K562 (cell line): Measurements from ENCODE around the gene MAP3K6. TPM values are rescaled to one million over a fixed set of nuclear protein-coding genes. Genes with fewer than 3 reads are reported as not detected.
A peak's percentile ranks its signal among the peaks of the same experiment; 100 is the strongest.

Source experiments
- CHD1 ChIP-seq: fragments of 200-600 bp; sonication (generic); IDR thresholded peaks from one replicate; pipeline ENCODE4 v1.6.1; 2012; ENCODE audit warnings: mild to moderate bottlenecking, moderate library complexity, low read length, inconsistent platforms
- ELF1 ChIP-seq: fragments of 200-800 bp; sonication (Bioruptor generic); IDR thresholded peaks from 2 replicates; pipeline ENCODE4 v1.6.1; 2016; ENCODE audit warnings: missing genetic modification characterization, missing compliant biosample characterization
- HDAC1 ChIP-seq, 2 experiments: fragments of 450-650 bp; IDR thresholded peaks; 2 replicates each; pipeline ENCODE4 v1.6.1; 2016 to 2017; ENCODE audit warnings: inconsistent platforms in 1 of 2, mild to moderate bottlenecking in 1 of 2, moderate library complexity in 1 of 2
- MAFF ChIP-seq: IDR thresholded peaks from 2 replicates; pipeline ENCODE4 v1.6.1; 2012; ENCODE audit warnings: low read length, improper control_type of control experiment
- NFYB ChIP-seq: IDR thresholded peaks from 2 replicates; pipeline ENCODE4 v1.6.1; 2011; ENCODE audit warnings: mild to moderate bottlenecking, moderate library complexity; ENCODE audit not compliant: insufficient read length; ENCODE audit errors: extremely low read depth
- polyA plus RNA-seq, 8 experiments: library from polyadenylated mRNA; depleted of rRNA in 4 of 8; stranded (reverse) in 5 of 8; unstranded in 3 of 8; fragments of >200 nt; fragmentation: Nextera tagmentation in 2 of 8; fragmentation: Illumina TruSeq in 1 of 8; extraction: Ambion mirVana in 2 of 8; extraction: Trizol in 1 of 8; gene quantifications; 2 replicates each; pipeline versions ENCODE4 v1.2.1 to v1.2.3, GENCODE V29; 2011 to 2014; ENCODE audit warnings: inconsistent platforms in 1 of 8, missing spikeins in 1 of 8
- total RNA-seq, 7 experiments: library from RNA; depleted of rRNA in 6 of 7; stranded (reverse); fragments of >200 nt in 6 of 7; fragmentation: Illumina TruSeq in 2 of 7; extraction: Trizol in 2 of 7; gene quantifications; 2 replicates each; pipeline versions ENCODE4 v1.2.1 to v1.2.3, GENCODE V29; 2011 to 2021; ENCODE audit warnings: low replicate concordance in 1 of 7
- TF ChIP-seq, protein P1 (sequence below): sonication (generic); formaldehyde crosslinking; IDR thresholded peaks from 2 replicates; pipeline ENCODE4 v1.8.1; 2023; ENCODE audit warnings: mild to moderate bottlenecking, missing genetic modification reagents
- TF ChIP-seq, protein P2 (sequence below): sonication (generic); formaldehyde crosslinking; IDR thresholded peaks from 2 replicates; pipeline ENCODE4 v1.8.1; 2023; ENCODE audit warnings: mild to moderate bottlenecking, missing genetic modification reagents
- TF ChIP-seq, protein P3 (sequence below), 3 experiments: fragments of 200-800 bp in 1 of 3; fragments of 250-450 bp in 1 of 3; fragments of 450-650 bp in 1 of 3; sonication (Bioruptor Pico) in 1 of 3; sonication (Bioruptor generic) in 1 of 3; formaldehyde crosslinking in 1 of 3; IDR thresholded peaks; 2 replicates each; pipeline versions ENCODE4 v1.6.1 to v1.8.0; 2016 to 2022; ENCODE audit warnings: mild to moderate bottlenecking in 2 of 3, missing genetic modification characterization in 2 of 3, missing compliant biosample characterization in 1 of 3, moderate library complexity in 1 of 3
- TF ChIP-seq, protein P4 (sequence below), 2 experiments: fragments of 450-650 bp in 1 of 2; sonication (generic) in 1 of 2; formaldehyde crosslinking in 1 of 2; IDR thresholded peaks; 2 replicates each; pipeline versions ENCODE4 v1.7.1 to v1.9.0; 2016 to 2022; ENCODE audit warnings: inconsistent platforms in 1 of 2, mild to moderate bottlenecking in 1 of 2, missing genetic modification reagents in 1 of 2

Gene MAP3K6
- total and polyA plus RNA-seq, 9 of the 15 experiments (the other 6 are each of a cell fraction or from before 2014, with no cell fraction given), result 0.99 to 21.9 (median 7.0) TPM

DNA sequence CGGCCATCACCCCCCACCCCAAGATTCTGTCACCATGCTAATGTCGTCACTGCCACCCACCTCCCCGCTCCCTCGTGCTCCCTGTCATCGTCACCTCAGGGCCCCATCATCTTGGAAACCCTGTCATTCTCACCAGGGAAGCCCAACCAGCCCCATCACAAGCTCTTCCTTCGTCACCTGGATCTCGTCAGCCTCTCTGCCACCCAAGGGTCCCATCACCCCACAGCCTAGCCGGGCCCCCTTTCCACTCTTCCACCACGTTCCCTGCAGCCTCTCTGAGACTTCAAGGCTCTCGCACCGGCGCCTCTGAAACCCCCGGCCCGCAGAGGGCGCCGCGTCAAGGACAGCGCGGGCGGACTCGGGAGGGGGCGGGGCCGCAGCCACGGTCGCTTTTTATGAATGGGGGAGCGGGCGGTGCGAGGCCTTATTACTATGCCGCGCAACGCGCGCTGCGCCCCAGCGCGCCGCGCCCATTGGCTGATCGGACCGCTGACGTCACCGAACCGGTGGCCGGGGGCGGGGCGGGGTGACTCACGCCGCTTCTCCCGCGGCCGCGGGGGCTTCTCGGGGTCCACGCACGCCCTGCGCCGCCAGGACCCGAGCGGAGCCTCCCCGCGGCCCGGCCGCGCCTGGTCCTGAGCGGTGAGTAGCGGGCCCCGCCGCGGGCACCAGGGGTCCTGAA lies 25.5 kb upstream of the MAP3K6 start, which contains the start of gene GPR3 (continued):
- TF ChIP-seq, protein P1, sequence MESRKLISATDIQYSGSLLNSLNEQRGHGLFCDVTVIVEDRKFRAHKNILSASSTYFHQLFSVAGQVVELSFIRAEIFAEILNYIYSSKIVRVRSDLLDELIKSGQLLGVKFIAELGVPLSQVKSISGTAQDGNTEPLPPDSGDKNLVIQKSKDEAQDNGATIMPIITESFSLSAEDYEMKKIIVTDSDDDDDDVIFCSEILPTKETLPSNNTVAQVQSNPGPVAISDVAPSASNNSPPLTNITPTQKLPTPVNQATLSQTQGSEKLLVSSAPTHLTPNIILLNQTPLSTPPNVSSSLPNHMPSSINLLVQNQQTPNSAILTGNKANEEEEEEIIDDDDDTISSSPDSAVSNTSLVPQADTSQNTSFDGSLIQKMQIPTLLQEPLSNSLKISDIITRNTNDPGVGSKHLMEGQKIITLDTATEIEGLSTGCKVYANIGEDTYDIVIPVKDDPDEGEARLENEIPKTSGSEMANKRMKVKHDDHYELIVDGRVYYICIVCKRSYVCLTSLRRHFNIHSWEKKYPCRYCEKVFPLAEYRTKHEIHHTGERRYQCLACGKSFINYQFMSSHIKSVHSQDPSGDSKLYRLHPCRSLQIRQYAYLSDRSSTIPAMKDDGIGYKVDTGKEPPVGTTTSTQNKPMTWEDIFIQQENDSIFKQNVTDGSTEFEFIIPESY (CRISPR knock-in tag), result no peak
- TF ChIP-seq, protein P2, sequence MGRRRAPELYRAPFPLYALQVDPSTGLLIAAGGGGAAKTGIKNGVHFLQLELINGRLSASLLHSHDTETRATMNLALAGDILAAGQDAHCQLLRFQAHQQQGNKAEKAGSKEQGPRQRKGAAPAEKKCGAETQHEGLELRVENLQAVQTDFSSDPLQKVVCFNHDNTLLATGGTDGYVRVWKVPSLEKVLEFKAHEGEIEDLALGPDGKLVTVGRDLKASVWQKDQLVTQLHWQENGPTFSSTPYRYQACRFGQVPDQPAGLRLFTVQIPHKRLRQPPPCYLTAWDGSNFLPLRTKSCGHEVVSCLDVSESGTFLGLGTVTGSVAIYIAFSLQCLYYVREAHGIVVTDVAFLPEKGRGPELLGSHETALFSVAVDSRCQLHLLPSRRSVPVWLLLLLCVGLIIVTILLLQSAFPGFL (CRISPR knock-in tag), result no peak
- no peak for TF ChIP-seq ELF1
- TF ChIP-seq, protein P3, sequence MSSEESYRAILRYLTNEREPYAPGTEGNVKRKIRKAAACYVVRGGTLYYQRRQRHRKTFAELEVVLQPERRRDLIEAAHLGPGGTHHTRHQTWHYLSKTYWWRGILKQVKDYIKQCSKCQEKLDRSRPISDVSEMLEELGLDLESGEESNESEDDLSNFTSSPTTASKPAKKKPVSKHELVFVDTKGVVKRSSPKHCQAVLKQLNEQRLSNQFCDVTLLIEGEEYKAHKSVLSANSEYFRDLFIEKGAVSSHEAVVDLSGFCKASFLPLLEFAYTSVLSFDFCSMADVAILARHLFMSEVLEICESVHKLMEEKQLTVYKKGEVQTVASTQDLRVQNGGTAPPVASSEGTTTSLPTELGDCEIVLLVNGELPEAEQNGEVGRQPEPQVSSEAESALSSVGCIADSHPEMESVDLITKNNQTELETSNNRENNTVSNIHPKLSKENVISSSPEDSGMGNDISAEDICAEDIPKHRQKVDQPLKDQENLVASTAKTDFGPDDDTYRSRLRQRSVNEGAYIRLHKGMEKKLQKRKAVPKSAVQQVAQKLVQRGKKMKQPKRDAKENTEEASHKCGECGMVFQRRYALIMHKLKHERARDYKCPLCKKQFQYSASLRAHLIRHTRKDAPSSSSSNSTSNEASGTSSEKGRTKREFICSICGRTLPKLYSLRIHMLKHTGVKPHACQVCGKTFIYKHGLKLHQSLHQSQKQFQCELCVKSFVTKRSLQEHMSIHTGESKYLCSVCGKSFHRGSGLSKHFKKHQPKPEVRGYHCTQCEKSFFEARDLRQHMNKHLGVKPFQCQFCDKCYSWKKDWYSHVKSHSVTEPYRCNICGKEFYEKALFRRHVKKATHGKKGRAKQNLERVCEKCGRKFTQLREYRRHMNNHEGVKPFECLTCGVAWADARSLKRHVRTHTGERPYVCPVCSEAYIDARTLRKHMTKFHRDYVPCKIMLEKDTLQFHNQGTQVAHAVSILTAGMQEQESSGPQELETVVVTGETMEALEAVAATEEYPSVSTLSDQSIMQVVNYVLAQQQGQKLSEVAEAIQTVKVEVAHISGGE (CRISPR knock-in tag; IDR thresholded peaks at IDR 0.05), result 0 out of 6 replicates have a peak, but pooled peaks of 1 of the 3 experiments have one; percentile 55
- TF ChIP-seq NFYB, result peak; percentile 72
- TF ChIP-seq HDAC1 (IDR thresholded peaks at IDR 0.05), result peak in 1 of 2 experiments; percentile 61; a peak in 2 of 4 replicates
- TF ChIP-seq, protein P4, sequence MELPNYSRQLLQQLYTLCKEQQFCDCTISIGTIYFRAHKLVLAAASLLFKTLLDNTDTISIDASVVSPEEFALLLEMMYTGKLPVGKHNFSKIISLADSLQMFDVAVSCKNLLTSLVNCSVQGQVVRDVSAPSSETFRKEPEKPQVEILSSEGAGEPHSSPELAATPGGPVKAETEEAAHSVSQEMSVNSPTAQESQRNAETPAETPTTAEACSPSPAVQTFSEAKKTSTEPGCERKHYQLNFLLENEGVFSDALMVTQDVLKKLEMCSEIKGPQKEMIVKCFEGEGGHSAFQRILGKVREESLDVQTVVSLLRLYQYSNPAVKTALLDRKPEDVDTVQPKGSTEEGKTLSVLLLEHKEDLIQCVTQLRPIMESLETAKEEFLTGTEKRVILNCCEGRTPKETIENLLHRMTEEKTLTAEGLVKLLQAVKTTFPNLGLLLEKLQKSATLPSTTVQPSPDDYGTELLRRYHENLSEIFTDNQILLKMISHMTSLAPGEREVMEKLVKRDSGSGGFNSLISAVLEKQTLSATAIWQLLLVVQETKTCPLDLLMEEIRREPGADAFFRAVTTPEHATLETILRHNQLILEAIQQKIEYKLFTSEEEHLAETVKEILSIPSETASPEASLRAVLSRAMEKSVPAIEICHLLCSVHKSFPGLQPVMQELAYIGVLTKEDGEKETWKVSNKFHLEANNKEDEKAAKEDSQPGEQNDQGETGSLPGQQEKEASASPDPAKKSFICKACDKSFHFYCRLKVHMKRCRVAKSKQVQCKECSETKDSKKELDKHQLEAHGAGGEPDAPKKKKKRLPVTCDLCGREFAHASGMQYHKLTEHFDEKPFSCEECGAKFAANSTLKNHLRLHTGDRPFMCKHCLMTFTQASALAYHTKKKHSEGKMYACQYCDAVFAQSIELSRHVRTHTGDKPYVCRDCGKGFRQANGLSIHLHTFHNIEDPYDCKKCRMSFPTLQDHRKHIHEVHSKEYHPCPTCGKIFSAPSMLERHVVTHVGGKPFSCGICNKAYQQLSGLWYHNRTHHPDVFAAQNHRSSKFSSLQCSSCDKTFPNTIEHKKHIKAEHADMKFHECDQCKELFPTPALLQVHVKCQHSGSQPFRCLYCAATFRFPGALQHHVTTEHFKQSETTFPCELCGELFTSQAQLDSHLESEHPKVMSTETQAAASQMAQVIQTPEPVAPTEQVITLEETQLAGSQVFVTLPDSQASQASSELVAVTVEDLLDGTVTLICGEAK (IDR thresholded peaks at IDR 0.05), result no peak; the same call in none of the 2 replicates
- TF ChIP-seq, protein P4 (CRISPR knock-in tag; IDR thresholded peaks at IDR 0.05), result no peak
- no peak for TF ChIP-seq CHD1
- TF ChIP-seq MAFF, result no peak
